Vagina (tissue), 2 donors: ENCODE data around the gene RAB3IL1. TPM values are rescaled to one million over a fixed set of nuclear protein-coding genes. Genes with fewer than 3 reads are reported as not detected.
"Not testable (repeated sequence)": the region's sequence is repeated elsewhere in the genome, so short reads cannot be mapped to it uniquely, and the experiment has no call there.

ENCODE experiments used
- DNase-seq, 2 donors: peaks; one replicate each; pipeline ENCODE4 v3.0.0-alpha.2; 2017; ENCODE audit errors: extremely low spot score in 2 of 2
- H3K27ac ChIP-seq: fragments of 200-600 bp; sonication (generic); one replicate; pipeline ENCODE4 v1.5.1; 2019
- H3K27me3 ChIP-seq: fragments of 200-600 bp; sonication (generic); one replicate; pipeline ENCODE4 v1.5.1; 2019
- H3K36me3 ChIP-seq, 2 donors: fragments of 200-600 bp; sonication (generic); one replicate each; pipeline ENCODE4 v1.5.1; 2017 to 2019
- H3K4me1 ChIP-seq: fragments of 200-600 bp; sonication (generic); one replicate; pipeline ENCODE4 v1.5.1; 2019
- H3K4me3 ChIP-seq, 2 donors: fragments of 200-600 bp; sonication (generic); 1 replicate in 1 of 2; 2 replicates in 1 of 2; pipeline ENCODE4 v1.5.1; 2016 to 2019
- H3K9me3 ChIP-seq: fragments of 200-600 bp; sonication (generic); one replicate; pipeline ENCODE4 v1.5.1; 2019
- CTCF ChIP-seq, 3 experiments: fragments of 450-650 bp in 2 of 3; fragments of 200-600 bp in 1 of 3; sonication (generic) in 1 of 3; IDR thresholded peaks; one replicate each; pipeline ENCODE4 v1.5.1; 2017 to 2019; ENCODE audit warnings: antibody characterized with exemption in 3 of 3, mild to moderate bottlenecking in 2 of 3, moderate library complexity in 2 of 3
- POLR2A ChIP-seq, 2 donors: fragments of 450-650 bp; IDR thresholded peaks; one replicate each; pipeline ENCODE4 v1.6.1; 2017; ENCODE audit warnings: antibody characterized with exemption in 2 of 2, mild to moderate bottlenecking in 2 of 2, moderate library complexity in 2 of 2
- POLR2AphosphoS5 ChIP-seq, 2 donors: sonication (generic); formaldehyde crosslinking; IDR thresholded peaks; one replicate each; pipeline ENCODE4 v1.9.0; 2017; ENCODE audit warnings: antibody characterized with exemption in 2 of 2, mild to moderate bottlenecking in 2 of 2, low read depth in 1 of 2; ENCODE audit not compliant: insufficient read depth in 1 of 2
- intact Hi-C: fragments of 100-400 bp; cut with DNase I; formaldehyde crosslinking; loops from one replicate; pipeline ENCODE4 v1.15.1; 2023
- total RNA-seq: library from RNA; depleted of rRNA; stranded (reverse); fragments of >200 nt; gene quantifications from one replicate; pipeline ENCODE4 v1.2.3, GENCODE V29; 2016

The RAB3IL1 gene
- 32.2 TPM for total RNA-seq

GRCh38 chr11:61917334-61918109 lies at the start of gene RAB3IL1:
Gene RAB3IL1 (minus strand): TSS chr11:61917566. CDS start chr11:61917367, 199 bp downstream.
- H3K27ac ChIP-seq = peak within 1 kb of the TSS; percentile 85
- H3K36me3 ChIP-seq = no peaks in the 10 kb centered on the region
- intact Hi-C loops = no loop called here
- H3K4me3 ChIP-seq = peak within 1 kb of the TSS; percentile 62 to 79
- no peaks in the 10 kb centered on the region for H3K27me3 ChIP-seq
- peak in 1 of 2 donors; percentile 92 for DNase-seq
- H3K9me3 ChIP-seq = no peaks in the 10 kb centered on the region
- peaks cover 61% of the 10 kb centered on the region for H3K4me1 ChIP-seq
- TF ChIP-seq CTCF (IDR thresholded peaks at IDR 0.05) = no peak
- peak in 1 of 2 donors; percentile 84 for TF ChIP-seq POLR2A (IDR thresholded peaks at IDR 0.05)
- peak in 1 of 2 donors; percentile 74 for TF ChIP-seq POLR2AphosphoS5 (IDR thresholded peaks at IDR 0.05; ENCODE audit: insufficient read depth in 1 of 2, low read depth in 1 of 2)

GRCh38 chr11:61966734-61967115 lies 49.4 kb upstream of the RAB3IL1 start:
- intact Hi-C loops = no loop called here
- Histone ChIP-seq H3K27me3 (no peaks in the 10 kb centered on the region), H3K27ac (peak overlapping the region; percentile 99), H3K9me3 (no peaks in the 10 kb centered on the region), H3K36me3 (peaks cover 0 to 30% of the 10 kb centered on the region in 2 donors), H3K4me3 (peak overlapping the region; percentile 73 to 81), H3K4me1 (peaks cover 81% of the 10 kb centered on the region)
- peak in 1 of 2 donors; percentile 89 for DNase-seq
- TF ChIP-seq POLR2AphosphoS5 (IDR thresholded peaks at IDR 0.05; ENCODE audit: insufficient read depth in 1 of 2, low read depth in 1 of 2) (no peak), CTCF (IDR thresholded peaks at IDR 0.05) (no peak), POLR2A (IDR thresholded peaks at IDR 0.05) (no peak)

- H3K27me3 ChIP-seq, intact Hi-C loops, H3K9me3 ChIP-seq: not testable (repeated sequence)
- peak in 1 of 2 donors; percentile 86 for DNase-seq
- Histone ChIP-seq H3K36me3 (peaks cover 0 to 30% of the 10 kb centered on the region in 2 donors), H3K27ac (peak overlapping the region; percentile 99), H3K4me3 (peak overlapping the region; percentile 73 to 81), H3K4me1 (peaks cover 79% of the 10 kb centered on the region)
- peak in 1 of 2 donors; percentile 71 for TF ChIP-seq POLR2AphosphoS5 (IDR thresholded peaks at IDR 0.05; ENCODE audit: insufficient read depth in 1 of 2, low read depth in 1 of 2)
Observed at GRCh38 chr11:61964666-61965271, 47.4 kb upstream of the RAB3IL1 start.

- H3K4me3 ChIP-seq = peak overlapping the region in 1 of 2 donors; percentile 73
- peaks cover 73% of the 10 kb centered on the region for H3K4me1 ChIP-seq
- no peaks in the 10 kb centered on the region for H3K27me3 ChIP-seq
- intact Hi-C loops = no loop called here
- TF ChIP-seq CTCF (IDR thresholded peaks at IDR 0.05) (no peak), POLR2A (IDR thresholded peaks at IDR 0.05) (no peak), POLR2AphosphoS5 (IDR thresholded peaks at IDR 0.05; ENCODE audit: insufficient read depth in 1 of 2, low read depth in 1 of 2) (no peak)
- H3K9me3 ChIP-seq = no peaks in the 10 kb centered on the region
- DNase-seq = no peak
- peak overlapping the region; percentile 99 for H3K27ac ChIP-seq
- H3K36me3 ChIP-seq = peaks cover 0 to 30% of the 10 kb centered on the region in 2 donors
Observed at GRCh38 chr11:61964058-61964665, 46.8 kb upstream of the RAB3IL1 start.

- no peak for TF ChIP-seq CTCF (IDR thresholded peaks at IDR 0.05)
- no peak for TF ChIP-seq POLR2A (IDR thresholded peaks at IDR 0.05)
- no peak for TF ChIP-seq POLR2AphosphoS5 (IDR thresholded peaks at IDR 0.05; ENCODE audit: insufficient read depth in 1 of 2, low read depth in 1 of 2)
- intact Hi-C loops = no loop called here
- Histone ChIP-seq H3K27me3 (no peaks in the 10 kb centered on the region), H3K4me1 (peaks cover 66% of the 10 kb centered on the region), H3K4me3 (no peak overlapping the region), H3K36me3 (peaks cover 0 to 30% of the 10 kb centered on the region in 2 donors), H3K9me3 (no peaks in the 10 kb centered on the region), H3K27ac (peak overlapping the region; percentile 99)
- DNase-seq = peak in 1 of 2 donors; percentile 83
Observed at GRCh38 chr11:61963282-61964057, 46.1 kb upstream of the RAB3IL1 start.
